ENCODE measurements around the gene ELAVL4.

Gene ELAVL4

GRCh38 chr1:50108497-50109059 is at the start of gene ELAVL4:
ELAVL4 (plus strand) TSS chr1:50108920; CDS start chr1:50109190, 270 bp downstream.
- DNase-seq (ENCODE audit: low read depth in 2 of 3, low spot score in 2 of 3), result no peak

- DNase-seq (ENCODE audit: low read depth in 2 of 3, low spot score in 2 of 3), result no peak
Measured at GRCh38 chr1:50060279-50060678, 48.4 kb upstream of the ELAVL4 start.

- no peak for DNase-seq (ENCODE audit: low read depth in 2 of 3, low spot score in 2 of 3)
Measured at GRCh38 chr1:50066806-50067205, 41.9 kb upstream of the ELAVL4 start.

GRCh38 chr1:50074931-50075330 is 33.8 kb upstream of the ELAVL4 start:
- DNase-seq (ENCODE audit: low read depth in 2 of 3, low spot score in 2 of 3), result no peak

GRCh38 chr1:50077273-50077672 is 31.4 kb upstream of the ELAVL4 start:
- no peak for DNase-seq (ENCODE audit: low read depth in 2 of 3, low spot score in 2 of 3)

- no peak for DNase-seq (ENCODE audit: low read depth in 2 of 3, low spot score in 2 of 3)
Measured at GRCh38 chr1:50080904-50081586, 27.7 kb upstream of the ELAVL4 start.

GRCh38 chr1:50084389-50084788 is 24.3 kb upstream of the ELAVL4 start:
- DNase-seq (ENCODE audit: low read depth in 2 of 3, low spot score in 2 of 3), result no peak

- DNase-seq (ENCODE audit: low read depth in 2 of 3, low spot score in 2 of 3), result no peak
Measured at GRCh38 chr1:50091068-50091467, 17.7 kb upstream of the ELAVL4 start.

GRCh38 chr1:50095716-50096115 is 13.0 kb upstream of the ELAVL4 start:
- DNase-seq (ENCODE audit: low read depth in 2 of 3, low spot score in 2 of 3), result no peak

- no peak for DNase-seq (ENCODE audit: low read depth in 2 of 3, low spot score in 2 of 3)
Measured at GRCh38 chr1:50097021-50097679, 11.6 kb upstream of the ELAVL4 start.

- DNase-seq (ENCODE audit: low read depth in 2 of 3, low spot score in 2 of 3), result no peak
Measured at GRCh38 chr1:50097791-50098190, 10.9 kb upstream of the ELAVL4 start.

- no peak for DNase-seq (ENCODE audit: low read depth in 2 of 3, low spot score in 2 of 3)
Measured at GRCh38 chr1:50098591-50099021, 10.1 kb upstream of the ELAVL4 start.

- no peak for DNase-seq (ENCODE audit: low read depth in 2 of 3, low spot score in 2 of 3)
Measured at GRCh38 chr1:50099654-50100053, 9.1 kb upstream of the ELAVL4 start.

GRCh38 chr1:50103615-50104081 is 5.1 kb upstream of the ELAVL4 start:
- DNase-seq (ENCODE audit: low read depth in 2 of 3, low spot score in 2 of 3), result no peak

GRCh38 chr1:50105433-50105832 is 3.3 kb upstream of the ELAVL4 start:
- DNase-seq (ENCODE audit: low read depth in 2 of 3, low spot score in 2 of 3), result no peak

GRCh38 chr1:50106095-50106761 is 2.5 kb upstream of the ELAVL4 start:
- DNase-seq (ENCODE audit: low read depth in 2 of 3, low spot score in 2 of 3), result no peak

GRCh38 chr1:50109116-50109515 is 396 bp downstream of the ELAVL4 start:
- DNase-seq (ENCODE audit: low read depth in 2 of 3, low spot score in 2 of 3), result no peak

- no peak for DNase-seq (ENCODE audit: low read depth in 2 of 3, low spot score in 2 of 3)
Measured at GRCh38 chr1:50109647-50110075, 941 bp downstream of the ELAVL4 start.

GRCh38 chr1:50110151-50110550 is 1.4 kb downstream of the ELAVL4 start:
- DNase-seq (ENCODE audit: low read depth in 2 of 3, low spot score in 2 of 3), result no peak

GRCh38 chr1:50110656-50111055 is 1.9 kb downstream of the ELAVL4 start:
- DNase-seq (ENCODE audit: low read depth in 2 of 3, low spot score in 2 of 3), result no peak

GRCh38 chr1:50111503-50111902 is 2.8 kb downstream of the ELAVL4 start:
- DNase-seq (ENCODE audit: low read depth in 2 of 3, low spot score in 2 of 3), result no peak

GRCh38 chr1:50112193-50112592 is 3.5 kb downstream of the ELAVL4 start:
- DNase-seq (ENCODE audit: low read depth in 2 of 3, low spot score in 2 of 3), result no peak
